Measurements from ENCODE around the gene JKAMP.

JKAMP gene

DNA sequence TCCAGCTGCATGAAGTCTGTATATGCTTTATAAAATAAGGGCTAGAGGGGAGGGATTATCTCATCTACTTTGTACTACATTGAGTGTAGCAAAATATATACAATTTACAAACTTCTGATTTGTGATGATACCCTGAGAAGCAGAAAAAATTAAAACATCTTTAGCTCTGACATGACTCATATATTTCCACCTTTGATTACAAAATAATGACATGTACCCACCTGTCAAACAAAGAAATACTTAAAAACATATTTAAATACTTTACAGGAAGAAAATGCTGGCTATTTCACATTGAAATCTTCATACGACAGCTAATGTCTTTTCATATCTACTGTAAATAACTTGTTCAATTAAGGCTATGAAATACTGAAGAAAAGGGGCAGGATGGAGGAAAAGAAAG lies 22.4 kb upstream of the JKAMP start:
- DNase-seq (ENCODE audit: low read depth), result no peak
- TF ChIP-seq MYC (IDR thresholded peaks at IDR 0.05; ENCODE audit: low read depth, low read length) (no peak), POLR2A (IDR thresholded peaks at IDR 0.05; ENCODE audit: extremely low read depth, insufficient read length) (no peak)
- TF ChIP-seq, protein P1, sequence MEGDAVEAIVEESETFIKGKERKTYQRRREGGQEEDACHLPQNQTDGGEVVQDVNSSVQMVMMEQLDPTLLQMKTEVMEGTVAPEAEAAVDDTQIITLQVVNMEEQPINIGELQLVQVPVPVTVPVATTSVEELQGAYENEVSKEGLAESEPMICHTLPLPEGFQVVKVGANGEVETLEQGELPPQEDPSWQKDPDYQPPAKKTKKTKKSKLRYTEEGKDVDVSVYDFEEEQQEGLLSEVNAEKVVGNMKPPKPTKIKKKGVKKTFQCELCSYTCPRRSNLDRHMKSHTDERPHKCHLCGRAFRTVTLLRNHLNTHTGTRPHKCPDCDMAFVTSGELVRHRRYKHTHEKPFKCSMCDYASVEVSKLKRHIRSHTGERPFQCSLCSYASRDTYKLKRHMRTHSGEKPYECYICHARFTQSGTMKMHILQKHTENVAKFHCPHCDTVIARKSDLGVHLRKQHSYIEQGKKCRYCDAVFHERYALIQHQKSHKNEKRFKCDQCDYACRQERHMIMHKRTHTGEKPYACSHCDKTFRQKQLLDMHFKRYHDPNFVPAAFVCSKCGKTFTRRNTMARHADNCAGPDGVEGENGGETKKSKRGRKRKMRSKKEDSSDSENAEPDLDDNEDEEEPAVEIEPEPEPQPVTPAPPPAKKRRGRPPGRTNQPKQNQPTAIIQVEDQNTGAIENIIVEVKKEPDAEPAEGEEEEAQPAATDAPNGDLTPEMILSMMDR (IDR thresholded peaks at IDR 0.05; ENCODE audit: low read depth, low read length), result no peak
- TF ChIP-seq, protein P2, sequence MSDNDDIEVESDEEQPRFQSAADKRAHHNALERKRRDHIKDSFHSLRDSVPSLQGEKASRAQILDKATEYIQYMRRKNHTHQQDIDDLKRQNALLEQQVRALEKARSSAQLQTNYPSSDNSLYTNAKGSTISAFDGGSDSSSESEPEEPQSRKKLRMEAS (IDR thresholded peaks at IDR 0.05; ENCODE audit: low read depth, low read length), result no peak
- H3K4me3 ChIP-seq (ENCODE audit: low read depth, low read length), result no peak overlapping the region

DNA sequence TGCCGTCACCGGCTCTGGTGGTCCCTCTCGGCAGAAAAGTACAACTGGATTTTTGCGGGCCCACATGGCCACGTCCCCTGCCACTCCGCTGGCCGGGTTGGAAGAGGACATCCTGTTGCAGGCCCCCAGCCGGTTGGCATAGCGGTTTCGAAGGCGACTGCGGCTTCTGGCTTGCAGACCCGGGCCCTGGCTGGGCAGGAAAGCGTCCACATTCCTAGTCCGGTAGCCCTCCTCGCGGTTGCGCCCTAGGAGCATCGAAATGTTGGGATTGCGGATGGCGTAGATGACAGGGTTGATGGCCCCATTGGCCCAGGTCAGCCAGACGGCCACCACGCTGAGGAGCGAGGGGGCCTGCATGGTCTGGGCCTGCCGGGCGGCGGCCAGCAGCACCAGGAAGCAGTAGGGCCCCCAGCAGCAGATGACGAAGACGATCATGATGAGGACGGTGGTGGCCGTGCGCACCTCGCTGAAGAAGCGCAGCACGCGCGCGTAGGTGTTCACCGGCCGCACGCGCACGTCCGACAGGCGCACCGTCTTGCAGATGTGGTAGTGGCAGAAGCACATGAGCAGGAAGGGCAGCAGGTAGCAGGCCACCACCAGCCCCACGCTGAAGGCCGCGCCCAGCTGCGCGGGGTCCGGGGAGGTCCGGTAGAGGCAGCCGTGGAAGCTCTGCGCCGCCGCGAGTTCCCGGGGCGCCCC lies 20.4 kb upstream of the JKAMP start:
- DNase-seq (ENCODE audit: low read depth), result no peak
- H3K4me3 ChIP-seq (ENCODE audit: low read depth, low read length), result no peak overlapping the region
- TF ChIP-seq, protein P1 (IDR thresholded peaks at IDR 0.05; ENCODE audit: low read depth, low read length), result no peak
- TF ChIP-seq POLR2A (IDR thresholded peaks at IDR 0.05; ENCODE audit: extremely low read depth, insufficient read length), result no peak
- TF ChIP-seq, protein P2 (IDR thresholded peaks at IDR 0.05; ENCODE audit: low read depth, low read length), result no peak
- TF ChIP-seq MYC (IDR thresholded peaks at IDR 0.05; ENCODE audit: low read depth, low read length), result no peak

DNA sequence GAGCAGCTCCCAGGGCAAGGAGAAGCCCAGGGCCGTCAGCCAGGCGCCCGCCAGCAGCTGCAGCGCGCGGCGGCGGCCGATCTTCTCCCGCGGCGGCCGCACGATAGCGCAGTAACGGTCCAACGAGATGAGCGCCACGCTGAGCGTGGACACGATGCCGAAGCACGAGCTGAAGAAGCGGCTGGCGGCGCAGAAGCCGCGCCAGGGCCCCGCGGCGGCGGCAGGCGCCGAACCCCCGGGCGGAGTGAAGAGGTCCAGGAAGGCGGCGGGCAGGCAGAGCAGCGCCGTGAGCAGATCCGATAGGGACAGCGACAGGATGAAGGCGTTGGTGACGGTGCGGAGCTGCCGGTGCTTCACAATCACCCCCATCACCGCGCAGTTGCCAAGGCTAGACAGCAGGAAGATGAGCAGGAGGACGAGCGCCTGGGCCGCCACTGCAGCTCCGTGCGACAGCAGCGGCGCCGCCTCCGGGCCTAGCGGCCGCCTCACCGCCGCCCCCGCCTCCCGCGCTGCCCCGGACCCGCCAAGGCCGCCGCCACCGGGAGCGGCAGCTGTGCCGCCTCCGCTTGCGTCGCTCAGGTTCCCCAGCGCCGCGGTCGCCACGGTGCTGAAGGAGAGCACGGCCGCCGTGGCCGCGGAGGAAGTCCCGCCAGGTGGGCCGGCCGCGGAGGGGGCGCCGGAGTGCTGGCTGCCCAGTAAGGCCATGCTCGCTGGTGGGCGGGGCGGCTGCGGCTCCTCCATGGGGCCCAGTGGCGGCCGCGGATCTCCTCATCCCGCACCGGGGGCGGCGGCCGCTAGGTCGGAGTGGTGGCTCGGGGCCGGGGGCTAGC lies 19.6 kb upstream of the JKAMP start:
- DNase-seq (ENCODE audit: low read depth), result no peak
- TF ChIP-seq MYC (IDR thresholded peaks at IDR 0.05; ENCODE audit: low read depth, low read length), result no peak
- no peak overlapping the region for H3K4me3 ChIP-seq (ENCODE audit: low read depth, low read length)

DNA sequence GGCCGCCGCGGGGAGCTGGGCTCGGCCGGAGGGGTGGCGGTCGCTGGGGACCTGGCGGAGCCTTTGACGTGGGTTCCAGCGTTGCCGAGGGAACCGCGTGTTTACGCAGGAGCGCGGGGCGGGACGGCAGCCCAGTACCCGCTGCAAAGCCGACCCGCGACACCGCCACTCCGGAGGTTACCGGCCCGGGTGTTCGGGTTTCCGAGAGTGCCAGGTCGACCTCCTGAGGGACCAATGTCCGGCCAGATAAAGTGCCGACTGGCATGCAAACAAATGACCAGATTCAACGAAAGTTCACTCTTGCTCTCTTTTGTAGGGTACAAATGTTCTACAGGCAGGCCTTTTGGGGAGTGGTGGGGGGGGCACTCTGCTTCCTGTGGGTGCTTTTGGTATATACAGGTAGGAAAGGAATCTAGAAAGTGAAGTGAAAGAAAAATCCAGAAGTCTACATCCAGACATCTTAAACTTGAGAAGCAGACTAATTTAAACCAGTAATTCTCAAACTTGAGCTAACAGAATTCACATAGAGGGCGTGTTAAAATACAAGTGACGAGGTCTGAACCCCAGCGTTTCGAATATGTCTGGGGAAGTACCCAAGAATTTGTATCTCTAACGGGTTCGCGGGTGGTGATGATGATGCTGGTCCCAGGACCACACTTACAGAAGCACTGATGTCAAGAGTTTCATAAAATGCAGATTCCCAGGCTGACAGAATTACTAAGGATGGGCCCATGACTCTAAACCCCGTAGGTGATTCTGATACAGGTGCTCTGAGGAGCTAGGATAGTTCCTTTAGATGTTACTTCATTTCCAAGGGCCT lies 18.8 kb upstream of the JKAMP start, which contains the start of gene GPR135:
Gene GPR135, minus strand, starts transcription at position 65 of the 820 bp plus-strand sequence. CDS start 154 bp downstream, outside the sequence.
- TF ChIP-seq POLR2A (IDR thresholded peaks at IDR 0.05; ENCODE audit: extremely low read depth, insufficient read length), result no peak

DNA sequence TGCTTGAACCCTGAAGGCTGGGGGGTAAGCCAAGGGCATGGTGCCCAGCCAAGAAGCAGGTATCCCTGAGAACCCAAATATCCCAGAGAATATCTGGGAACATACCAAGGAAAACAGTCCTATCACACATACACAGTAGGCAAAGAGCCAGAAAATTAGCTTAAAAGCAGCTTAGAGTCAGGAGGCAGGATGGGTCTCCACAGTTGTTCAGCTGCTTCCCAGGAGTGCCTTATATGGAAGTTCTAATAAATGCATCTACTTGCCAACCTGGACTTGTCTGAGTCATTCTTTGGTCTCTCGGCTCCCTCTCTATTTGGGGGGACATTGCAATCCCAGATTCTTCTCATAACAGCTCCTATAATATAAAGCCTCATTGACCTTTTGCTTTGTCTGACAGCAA lies 10.1 kb upstream of the JKAMP start:
- DNase-seq (ENCODE audit: low read depth), result no peak

More for the DNA sequence above, 18.8 kb upstream of the JKAMP start, which contains the start of gene GPR135:
- no peak for DNase-seq (ENCODE audit: low read depth)
- no peak within 1 kb of the TSS for H3K4me3 ChIP-seq (ENCODE audit: low read depth, low read length)

DNA sequence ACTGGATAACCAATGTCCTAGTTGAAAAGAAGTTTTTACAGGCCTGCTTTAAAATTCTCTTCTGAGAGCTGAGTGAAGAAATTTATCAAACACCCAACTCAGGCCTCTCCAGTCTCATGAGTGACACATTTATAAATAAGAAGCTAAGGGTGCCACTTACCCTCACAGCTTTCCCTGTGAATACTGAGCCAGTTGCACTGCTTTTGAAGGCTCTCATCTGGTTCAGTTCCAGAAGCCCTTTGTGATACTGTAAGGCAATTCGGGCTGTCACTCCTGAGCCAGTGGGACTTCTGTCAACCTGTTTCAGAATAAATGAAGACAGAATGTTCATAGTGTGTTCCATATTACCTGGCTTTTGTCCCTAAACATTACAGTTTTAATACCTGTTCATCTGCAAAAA lies 8.6 kb upstream of the JKAMP start:
- DNase-seq (ENCODE audit: low read depth), result no peak
- H3K4me3 ChIP-seq (ENCODE audit: low read depth, low read length), result no peak overlapping the region
- TF ChIP-seq, protein P2 (IDR thresholded peaks at IDR 0.05; ENCODE audit: low read depth, low read length), result no peak
- no peak for TF ChIP-seq MYC (IDR thresholded peaks at IDR 0.05; ENCODE audit: low read depth, low read length)
- TF ChIP-seq, protein P1 (IDR thresholded peaks at IDR 0.05; ENCODE audit: low read depth, low read length), result no peak
- TF ChIP-seq POLR2A (IDR thresholded peaks at IDR 0.05; ENCODE audit: extremely low read depth, insufficient read length), result no peak

More for the DNA sequence above, 10.1 kb upstream of the JKAMP start:
- TF ChIP-seq, protein P2 (IDR thresholded peaks at IDR 0.05; ENCODE audit: low read depth, low read length), result no peak
- TF ChIP-seq POLR2A (IDR thresholded peaks at IDR 0.05; ENCODE audit: extremely low read depth, insufficient read length), result no peak
- TF ChIP-seq, protein P1 (IDR thresholded peaks at IDR 0.05; ENCODE audit: low read depth, low read length), result no peak
- TF ChIP-seq MYC (IDR thresholded peaks at IDR 0.05; ENCODE audit: low read depth, low read length), result no peak
- H3K4me3 ChIP-seq (ENCODE audit: low read depth, low read length), result no peak overlapping the region
